ENCODE measurements around the gene TSPAN18. TPM values are rescaled to one million over a fixed set of nuclear protein-coding genes. Genes with fewer than 3 reads are reported as not detected.
A peak's percentile ranks its signal among the peaks of the same experiment; 100 is the strongest.

The TSPAN18 gene
- total RNA-seq, 2 experiments from 2014 or later: 7.5 to 8.7 TPM

DNA sequence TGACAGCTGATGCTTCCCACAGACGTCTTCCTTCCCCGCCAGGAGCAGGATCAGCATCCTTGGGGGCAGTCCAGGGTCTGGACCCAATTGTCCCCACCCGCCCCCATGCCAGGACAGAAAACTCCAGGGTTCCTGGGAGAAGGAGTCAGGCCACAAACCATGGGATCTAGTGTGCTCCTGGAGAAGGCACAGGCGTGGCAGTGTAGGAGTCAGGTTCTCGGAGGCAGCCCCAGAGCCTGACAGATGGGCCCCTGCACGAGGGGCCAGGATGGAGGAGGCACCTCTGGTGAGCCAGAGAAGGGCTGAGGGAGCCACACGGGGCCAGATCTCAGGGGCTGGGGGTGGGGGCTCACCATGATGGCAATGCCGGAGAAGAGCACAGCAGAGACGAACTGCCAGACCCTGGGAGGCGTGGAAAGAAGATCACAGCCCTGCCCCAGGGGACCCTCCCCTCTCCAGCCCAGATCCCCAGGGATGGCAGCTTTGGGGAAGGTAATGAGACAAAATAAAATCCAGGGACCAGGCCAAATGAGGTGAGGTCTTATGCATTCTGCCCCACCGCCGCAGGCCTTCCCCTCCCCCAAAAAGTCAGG is 210.3 kb downstream of the TSPAN18 start:
- ChIA-PET CTCF (interaction anchor here (1.0 to 9.2 kb wide), 23 partner anchors 8 to 412 kb away, joined by 3 to 364 read pairs (median 5); partner anchors contain the start of gene TP53I11), POLR2A (interaction anchor here (1.0 to 1.3 kb wide), 3 partner anchors 42 to 166 kb away, joined by 3 to 13 read pairs (median 4); no protein-coding TSS in a partner anchor)
- DNase-seq (no peak), ATAC-seq (no peak)
- H3K36me3 Mint-ChIP-seq (ENCODE audit: low read depth): no peaks in the 10 kb centered on the region
- H3K9me3 Mint-ChIP-seq (ENCODE audit: insufficient read depth): no peaks in the 10 kb centered on the region
- no peak overlapping the region for H3K4me3 Mint-ChIP-seq
- no peaks in the 10 kb centered on the region for H3K4me1 Mint-ChIP-seq (ENCODE audit: low read depth)
- H3K27me3 Mint-ChIP-seq (ENCODE audit: low read depth): peaks cover 2% of the 10 kb centered on the region
- no peak overlapping the region for H3K27ac Mint-ChIP-seq

DNA sequence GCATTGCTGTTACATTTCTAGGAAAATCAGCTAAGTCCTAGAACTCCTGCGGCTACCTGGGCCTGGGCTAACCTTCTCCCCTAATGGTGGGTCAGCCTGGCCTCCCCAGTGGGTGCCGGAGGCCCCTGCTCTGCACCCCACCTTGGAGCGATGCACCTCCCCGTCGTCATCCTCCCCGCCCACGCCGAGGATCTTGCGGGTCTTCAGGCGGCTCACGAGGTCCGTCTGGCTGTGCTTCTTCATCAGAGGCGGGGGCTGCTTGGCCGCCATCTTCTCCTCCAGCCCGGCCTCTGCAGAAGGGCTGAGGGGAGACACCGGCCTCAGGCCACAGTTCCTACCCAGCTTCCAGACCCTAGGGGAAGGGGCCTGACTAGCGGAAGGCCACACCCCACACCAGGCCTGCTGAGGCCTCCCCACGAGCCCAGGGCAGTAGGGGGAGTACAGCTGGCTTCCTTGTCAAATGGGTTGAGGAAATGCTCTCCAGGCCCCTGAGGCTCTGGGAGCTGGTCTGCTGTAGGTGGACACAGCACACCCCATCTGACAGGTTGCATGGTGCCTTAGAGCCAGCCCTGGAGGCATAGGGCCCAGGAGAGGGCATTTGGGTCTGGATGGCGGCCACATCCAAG is 211.4 kb downstream of the TSPAN18 start:
- Mint-ChIP-seq H3K36me3 (ENCODE audit: low read depth) (no peaks in the 10 kb centered on the region), H3K27ac (no peak overlapping the region), H3K4me3 (no peak overlapping the region), H3K27me3 (ENCODE audit: low read depth) (peaks cover 3% of the 10 kb centered on the region), H3K4me1 (ENCODE audit: low read depth) (peaks cover 4% of the 10 kb centered on the region), H3K9me3 (ENCODE audit: insufficient read depth) (no peaks in the 10 kb centered on the region)
- POLR2A ChIA-PET: interaction anchor here (0.8 to 1.2 kb wide), 2 partner anchors 142 to 165 kb away, joined by 3 to 4 read pairs; no protein-coding TSS in a partner anchor
- DNase-seq (no peak), ATAC-seq (no peak)
- CTCF ChIA-PET: interaction anchor here (0.7 to 9.2 kb wide), 5 partner anchors 11 to 295 kb away, joined by 3 to 364 read pairs (median 46); no protein-coding TSS in a partner anchor

DNA sequence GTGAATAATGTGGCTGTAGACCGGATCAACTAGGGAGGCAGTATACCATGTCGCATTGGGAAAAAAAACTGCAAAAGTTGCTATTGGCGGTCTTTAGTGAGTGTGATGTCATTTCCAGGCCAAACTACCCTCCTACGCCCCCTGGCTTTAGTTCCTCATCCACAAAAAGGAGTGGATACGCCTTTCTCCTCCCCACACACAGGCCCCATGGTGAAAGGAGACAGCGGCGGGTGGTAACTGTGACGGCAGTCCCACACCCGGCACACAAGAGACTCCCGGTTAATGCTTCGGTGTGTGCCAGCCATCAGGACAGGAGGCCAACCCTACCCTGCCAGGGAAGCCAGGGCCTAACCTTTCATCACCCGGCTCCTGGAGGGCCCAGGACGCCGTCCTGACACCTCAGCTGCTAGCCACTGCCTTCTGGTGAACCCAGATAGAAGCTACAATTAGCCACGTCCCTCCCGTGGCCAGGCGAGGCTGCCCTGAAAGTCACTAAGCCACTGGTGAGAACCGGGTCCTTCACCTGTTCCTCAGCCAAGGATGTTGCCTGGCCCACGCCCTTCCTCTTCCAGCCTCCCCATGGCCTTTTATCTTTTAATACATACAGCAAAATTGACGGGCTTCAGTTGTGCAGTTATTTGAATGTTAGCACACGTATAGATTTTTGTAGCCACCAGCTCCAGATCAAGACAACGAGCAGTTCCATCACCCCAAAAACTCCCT is 213.1 kb downstream of the TSPAN18 start:
- ChIA-PET CTCF (interaction anchor here (1.2 to 9.2 kb wide), 4 partner anchors 9 to 171 kb away, joined by 4 to 364 read pairs (median 10); no protein-coding TSS in a partner anchor), POLR2A (no interaction called here)
- H3K4me3 Mint-ChIP-seq: no peak overlapping the region
- H3K4me1 Mint-ChIP-seq (ENCODE audit: low read depth): peaks cover 4% of the 10 kb centered on the region
- no peak for DNase-seq
- no peak for ATAC-seq
- no peaks in the 10 kb centered on the region for H3K36me3 Mint-ChIP-seq (ENCODE audit: low read depth)
- no peaks in the 10 kb centered on the region for H3K9me3 Mint-ChIP-seq (ENCODE audit: insufficient read depth)
- no peak overlapping the region for H3K27ac Mint-ChIP-seq
- peaks cover 3% of the 10 kb centered on the region for H3K27me3 Mint-ChIP-seq (ENCODE audit: low read depth)

DNA sequence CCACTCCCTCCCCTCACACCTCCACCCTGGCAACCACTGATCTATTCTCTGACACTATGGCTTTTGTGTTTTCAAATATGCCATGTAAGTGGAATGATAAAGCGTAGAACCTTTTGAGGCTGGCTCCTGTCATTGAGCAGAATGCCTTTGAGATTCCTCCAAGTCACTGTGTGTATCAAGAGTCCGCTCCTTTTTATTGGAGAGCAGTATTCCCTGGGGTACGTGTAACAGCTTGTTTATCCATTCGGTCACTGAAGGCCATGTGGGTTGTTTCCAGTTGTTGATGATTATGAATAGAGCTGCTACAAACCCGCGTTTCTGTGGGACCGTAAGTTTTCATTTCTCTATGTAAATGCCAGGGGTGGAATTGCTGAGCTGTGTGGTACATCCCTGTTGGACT is 213.6 kb downstream of the TSPAN18 start:
- Mint-ChIP-seq H3K27me3 (ENCODE audit: low read depth) (peaks cover 3% of the 10 kb centered on the region), H3K9me3 (ENCODE audit: insufficient read depth) (no peaks in the 10 kb centered on the region), H3K4me3 (no peak overlapping the region), H3K36me3 (ENCODE audit: low read depth) (no peaks in the 10 kb centered on the region), H3K4me1 (ENCODE audit: low read depth) (peaks cover 4% of the 10 kb centered on the region), H3K27ac (no peak overlapping the region)
- CTCF ChIA-PET: interaction anchor here (1.1 to 9.2 kb wide), 6 partner anchors 8 to 170 kb away, joined by 3 to 364 read pairs (median 4); no protein-coding TSS in a partner anchor
- POLR2A ChIA-PET: interaction anchor here (1.0 to 1.3 kb wide), 2 partner anchors 163 to 164 kb away, joined by 3 to 4 read pairs; no protein-coding TSS in a partner anchor
- DNase-seq (no peak), ATAC-seq (no peak)

DNA sequence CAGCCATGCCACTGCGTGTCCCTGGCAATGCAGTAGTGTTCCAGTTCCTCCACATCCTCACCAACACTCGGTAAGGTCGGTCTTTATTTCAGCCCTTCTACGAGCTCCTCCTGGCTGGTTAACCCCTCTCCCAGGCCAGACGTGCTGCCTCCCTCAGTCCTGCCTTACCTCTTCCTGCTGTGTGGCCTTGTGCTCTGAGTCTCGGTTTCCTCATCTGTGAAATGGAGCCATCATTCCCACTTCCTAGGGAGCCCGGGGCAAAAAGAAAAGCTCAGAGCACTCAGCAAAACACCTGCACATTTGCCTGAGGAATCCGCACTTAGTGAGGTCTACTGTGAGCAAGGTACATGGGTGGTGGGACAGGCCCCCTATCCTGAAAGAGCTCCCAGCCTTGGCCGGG is 214.1 kb downstream of the TSPAN18 start:
- Mint-ChIP-seq H3K36me3 (ENCODE audit: low read depth) (no peaks in the 10 kb centered on the region), H3K4me3 (no peak overlapping the region), H3K9me3 (ENCODE audit: insufficient read depth) (no peaks in the 10 kb centered on the region), H3K27ac (no peak overlapping the region), H3K27me3 (ENCODE audit: low read depth) (peaks cover 3% of the 10 kb centered on the region), H3K4me1 (ENCODE audit: low read depth) (peaks cover 4% of the 10 kb centered on the region)
- ChIA-PET POLR2A (interaction anchor here (1.0 to 1.3 kb wide), 2 partner anchors 163 to 164 kb away, joined by 3 to 4 read pairs; no protein-coding TSS in a partner anchor), CTCF (interaction anchor here (0.9 to 9.2 kb wide), 7 partner anchors 8 to 170 kb away, joined by 3 to 364 read pairs (median 4); no protein-coding TSS in a partner anchor)
- no peak for ATAC-seq
- no peak for DNase-seq

DNA sequence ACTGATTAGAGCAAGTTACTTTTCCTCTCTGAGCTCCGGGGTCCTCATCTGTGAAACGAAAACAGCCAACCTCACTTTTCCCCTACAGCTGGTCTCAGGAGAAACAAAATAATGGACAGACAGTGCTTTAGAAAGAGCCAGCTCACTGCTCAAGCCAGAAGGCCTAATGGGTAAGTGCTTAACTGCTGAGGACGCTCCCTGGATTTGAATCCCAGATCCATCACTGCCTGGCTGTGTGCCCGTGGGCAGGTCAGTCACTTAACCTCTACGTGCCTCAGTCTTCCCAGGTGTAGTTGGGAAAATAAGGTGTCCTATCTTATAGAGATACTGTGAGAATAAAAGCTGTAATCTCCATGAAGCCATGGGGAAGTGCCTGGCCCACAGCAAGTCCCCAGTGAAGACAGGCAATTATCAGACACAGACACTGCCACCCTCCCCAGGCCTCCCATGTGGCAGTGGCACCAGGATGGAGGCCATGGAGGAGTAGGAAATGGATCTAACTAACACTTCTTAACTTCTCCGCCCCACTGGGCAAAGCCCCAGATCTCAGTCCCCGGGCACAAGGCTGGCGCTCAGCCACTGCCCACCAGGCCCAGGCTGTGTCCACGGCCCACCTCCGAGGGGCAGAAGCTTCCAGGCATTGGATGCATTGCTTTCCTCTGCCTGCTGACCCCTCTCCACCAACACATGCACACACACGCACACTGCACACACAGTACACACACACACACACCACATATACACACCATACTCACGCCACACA is 214.7 kb downstream of the TSPAN18 start:
- Mint-ChIP-seq H3K27ac (no peak overlapping the region), H3K36me3 (ENCODE audit: low read depth) (no peaks in the 10 kb centered on the region), H3K4me1 (ENCODE audit: low read depth) (peaks cover 4% of the 10 kb centered on the region), H3K27me3 (ENCODE audit: low read depth) (peaks cover 3% of the 10 kb centered on the region), H3K9me3 (ENCODE audit: insufficient read depth) (no peaks in the 10 kb centered on the region), H3K4me3 (no peak overlapping the region)
- ATAC-seq (no peak), DNase-seq (no peak)
- POLR2A ChIA-PET: interaction anchor here (1.0 to 1.3 kb wide), 2 partner anchors 162 to 163 kb away, joined by 3 to 4 read pairs; no protein-coding TSS in a partner anchor
- CTCF ChIA-PET: interaction anchor here (0.9 to 9.2 kb wide), 6 partner anchors 7 to 169 kb away, joined by 3 to 364 read pairs (median 4); no protein-coding TSS in a partner anchor

DNA sequence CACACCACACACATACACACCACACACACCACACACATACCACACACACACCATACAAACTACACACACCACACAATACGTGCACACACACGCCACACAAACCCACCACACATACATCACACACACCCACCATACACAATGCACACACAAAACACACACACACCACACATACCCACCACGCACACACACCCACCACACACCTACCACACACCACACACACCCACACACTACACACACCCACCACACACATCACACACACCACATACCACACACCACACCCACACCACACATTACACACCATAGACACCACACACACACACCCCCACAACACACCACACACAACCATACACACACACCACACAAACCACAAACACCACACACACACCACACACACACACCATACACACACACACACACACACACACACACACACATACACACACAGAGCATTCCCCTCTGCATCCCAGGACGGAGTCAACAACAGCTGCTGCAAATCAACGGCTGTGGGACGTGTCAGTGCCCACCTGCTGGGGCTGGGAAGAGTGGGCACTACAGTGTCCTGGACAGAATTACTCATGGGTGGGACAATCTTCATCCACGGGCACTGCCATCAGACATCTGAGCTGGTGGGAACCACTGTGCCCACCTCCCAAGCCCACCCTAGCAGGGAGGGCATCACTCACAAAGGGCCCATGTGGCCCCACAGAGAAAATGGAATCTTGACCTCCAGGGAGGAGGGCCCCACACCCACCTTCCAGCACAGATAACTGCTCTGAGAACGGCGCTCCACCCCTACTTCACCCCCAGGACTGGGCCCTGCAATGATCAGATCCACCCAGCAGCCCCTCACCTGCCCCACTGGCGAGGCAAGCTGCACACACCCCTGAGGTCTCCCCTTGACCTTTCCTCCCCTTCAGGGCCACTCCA is 215.5 kb downstream of the TSPAN18 start:
- Mint-ChIP-seq H3K4me3 (no peak overlapping the region), H3K27ac (peak overlapping the region; percentile 53), H3K36me3 (ENCODE audit: low read depth) (no peaks in the 10 kb centered on the region), H3K4me1 (ENCODE audit: low read depth) (peaks cover 4% of the 10 kb centered on the region), H3K27me3 (ENCODE audit: low read depth) (peaks cover 3% of the 10 kb centered on the region), H3K9me3 (ENCODE audit: insufficient read depth) (no peaks in the 10 kb centered on the region)
- no peak for ATAC-seq
- no peak for DNase-seq
- ChIA-PET POLR2A (no interaction called here), CTCF (interaction anchor here (0.9 to 9.2 kb wide), 3 partner anchors 161 to 168 kb away, joined by 4 to 364 read pairs (median 61); no protein-coding TSS in a partner anchor)

DNA sequence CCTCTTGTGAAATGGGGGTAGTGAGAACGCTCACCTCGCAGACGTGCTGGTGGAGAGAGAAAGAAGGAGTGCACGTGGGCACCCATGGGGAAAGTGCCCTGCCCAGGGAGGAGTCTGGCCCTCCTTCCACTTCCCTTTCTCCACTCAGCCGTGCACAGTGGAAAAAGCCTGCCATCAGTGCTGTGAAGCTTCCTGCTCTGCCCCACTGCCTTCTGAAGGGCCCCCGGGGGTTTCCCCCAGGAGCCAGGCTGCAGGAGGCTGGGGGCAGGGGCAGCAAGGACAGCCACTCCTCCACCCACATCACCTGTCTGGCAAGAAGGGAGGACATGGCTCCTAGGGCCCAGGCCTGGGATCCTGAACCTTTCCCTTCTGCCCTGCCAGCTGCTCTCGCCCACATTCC is 216.4 kb downstream of the TSPAN18 start:
- Mint-ChIP-seq H3K36me3 (ENCODE audit: low read depth) (no peaks in the 10 kb centered on the region), H3K9me3 (ENCODE audit: insufficient read depth) (no peaks in the 10 kb centered on the region), H3K4me1 (ENCODE audit: low read depth) (peaks cover 4% of the 10 kb centered on the region), H3K4me3 (no peak overlapping the region), H3K27ac (no peak overlapping the region), H3K27me3 (ENCODE audit: low read depth) (peaks cover 6% of the 10 kb centered on the region)
- ATAC-seq (peak; percentile 34), DNase-seq (no peak)
- ChIA-PET CTCF (interaction anchor here (6.8 kb wide), 1 partner anchor 161 kb away, joined by 61 read pairs; no protein-coding TSS in a partner anchor), POLR2A (no interaction called here)

DNA sequence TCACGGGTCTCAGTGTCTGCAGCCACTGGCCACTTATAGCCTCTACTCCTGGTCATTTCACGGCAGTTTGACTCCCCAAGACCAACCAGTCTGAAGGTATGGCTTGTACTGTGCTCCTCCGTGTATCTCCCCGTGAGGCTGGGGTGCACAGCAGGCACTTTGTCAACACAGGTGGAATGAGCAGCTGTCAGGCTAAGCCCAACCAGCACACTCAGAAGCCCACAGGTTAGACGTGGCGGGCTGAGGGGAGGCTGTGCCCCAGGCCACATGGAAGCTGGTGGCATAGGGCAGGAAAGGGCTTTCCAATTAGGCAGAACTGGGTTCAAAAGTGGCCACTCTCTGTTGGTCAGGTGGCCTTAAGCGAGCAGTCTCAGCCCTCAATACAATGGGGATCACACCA is 216.9 kb downstream of the TSPAN18 start:
- DNase-seq: no peak
- no peak for ATAC-seq
- Mint-ChIP-seq H3K27ac (no peak overlapping the region), H3K4me1 (ENCODE audit: low read depth) (peaks cover 5% of the 10 kb centered on the region), H3K4me3 (no peak overlapping the region), H3K27me3 (ENCODE audit: low read depth) (peaks cover 7% of the 10 kb centered on the region), H3K36me3 (ENCODE audit: low read depth) (no peaks in the 10 kb centered on the region), H3K9me3 (ENCODE audit: insufficient read depth) (no peaks in the 10 kb centered on the region)
- POLR2A ChIA-PET: no interaction called here
- CTCF ChIA-PET: interaction anchor here (6.8 kb wide), 1 partner anchor 161 kb away, joined by 61 read pairs; no protein-coding TSS in a partner anchor

DNA sequence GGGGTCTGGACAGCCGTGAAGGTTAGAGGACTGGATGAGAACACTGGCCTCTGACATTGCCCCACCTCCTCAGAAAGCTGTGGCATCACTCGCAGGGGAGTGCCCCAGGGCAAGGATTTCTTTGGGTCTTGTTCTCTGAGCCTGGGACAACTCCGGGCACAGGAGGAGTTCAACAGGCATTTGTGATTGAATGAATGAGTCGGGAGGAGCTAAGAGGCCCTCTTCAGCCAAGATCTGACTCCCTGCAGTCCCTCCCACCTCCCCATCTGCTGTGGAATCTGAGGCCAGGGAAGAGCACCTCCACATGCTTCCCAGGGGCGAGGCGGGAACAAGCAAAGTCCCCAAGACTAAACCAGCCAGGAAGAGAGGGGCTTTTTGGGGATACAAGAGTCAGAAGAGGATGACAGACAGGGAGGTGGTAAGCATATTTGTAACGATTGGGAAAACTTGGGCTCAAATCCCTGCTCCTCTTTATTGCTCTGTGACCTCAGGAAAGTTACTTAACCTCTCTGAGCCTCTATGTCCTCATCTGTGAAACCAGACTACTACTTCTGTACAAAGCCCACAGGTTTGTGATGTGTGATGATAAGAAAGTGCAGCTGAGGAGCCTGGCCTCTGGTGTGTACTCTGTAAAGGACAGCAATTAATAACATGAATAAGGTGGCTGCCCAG is 217.6 kb downstream of the TSPAN18 start:
- H3K27me3 Mint-ChIP-seq (ENCODE audit: low read depth): peaks cover 13% of the 10 kb centered on the region
- no peaks in the 10 kb centered on the region for H3K36me3 Mint-ChIP-seq (ENCODE audit: low read depth)
- CTCF ChIA-PET: interaction anchor here (1.1 to 6.8 kb wide), 3 partner anchors 8 to 160 kb away, joined by 3 to 61 read pairs (median 8); no protein-coding TSS in a partner anchor
- ATAC-seq (no peak), DNase-seq (no peak)
- H3K9me3 Mint-ChIP-seq (ENCODE audit: insufficient read depth): no peaks in the 10 kb centered on the region
- no peak overlapping the region for H3K4me3 Mint-ChIP-seq
- POLR2A ChIA-PET: no interaction called here
- peaks cover 10% of the 10 kb centered on the region for H3K4me1 Mint-ChIP-seq (ENCODE audit: low read depth)
- H3K27ac Mint-ChIP-seq: no peak overlapping the region

Data from activated CD8-positive, alpha-beta T cell treated with anti-CD3 and anti-CD28 coated beads, Interleukin-2, amount 10 ng/mL, durations not matched to agents 7 days and 5 days (primary cell).